Mammary epithelial cell (primary cell): ENCODE data around the gene EFCAB12.

Source experiments
- CTCF ChIP-seq, 2 donors: IDR thresholded peaks in 1 of 2; conservative IDR thresholded peaks in 1 of 2; 2 replicates each; pipeline ENCODE4 v1.5.1; 2011 to 2012; ENCODE audit warnings: inconsistent platforms in 2 of 2, low read length in 2 of 2, mild to moderate bottlenecking in 2 of 2, control low read depth in 1 of 2, low read depth in 1 of 2; ENCODE audit not compliant: insufficient read depth in 1 of 2; ENCODE audit errors: extremely low read depth in 1 of 2
- EZH2 ChIP-seq: IDR thresholded peaks from 2 replicates; pipeline ENCODE4 v1.6.1; 2012; ENCODE audit warnings: low read length, inconsistent platforms, borderline replicate concordance

- TF ChIP-seq CTCF (conservative IDR thresholded peaks at IDR 0.05 in 1 of 2, IDR thresholded peaks at IDR 0.05 in 1 of 2; ENCODE audit: extremely low read depth in 1 of 2, insufficient read depth in 1 of 2, low read depth in 1 of 2, low read length in 2 of 2) (no peak), EZH2 (no peak)
Observed at GRCh38 chr3:129432671-129433070, 4.2 kb upstream of the EFCAB12 start.
